GM12891 (cell line): ENCODE data around the gene MAML2.
A peak's percentile ranks its signal among the peaks of the same experiment; 100 is the strongest.

Source experiments
- DNase-seq: peaks from one replicate; pipeline ENCODE4 v3.0.0; 2011; ENCODE audit warnings: low spot score; ENCODE audit not compliant: insufficient read length
- FAIRE-seq: peaks from 2 replicates; lab custom pipeline; 2011; peaks lifted over from hg19 to GRCh38; lab: Jason Lieb, UNC
- PAX5 ChIP-seq: IDR thresholded peaks from 2 replicates; pipeline ENCODE4 v1.6.1; 2011; ENCODE audit warnings: low read length, moderate library complexity, mild to moderate bottlenecking; ENCODE audit not compliant: insufficient read depth, severe bottlenecking
- POLR2A ChIP-seq: IDR thresholded peaks from 2 replicates; pipeline ENCODE4 v1.6.1; 2011; ENCODE audit warnings: low read depth, low read length, control low read depth
- POLR2AphosphoS5 ChIP-seq: IDR thresholded peaks from 2 replicates; pipeline ENCODE4 v1.6.1; 2011; ENCODE audit warnings: low read depth, low read length, control low read depth
- POU2F2 ChIP-seq: IDR thresholded peaks from 2 replicates; pipeline ENCODE4 v1.6.1; 2011; ENCODE audit warnings: low read depth, mild to moderate bottlenecking, control low read depth, low read length, moderate library complexity
- SPI1 ChIP-seq: IDR thresholded peaks from 2 replicates; pipeline ENCODE4 v1.6.1; 2011; ENCODE audit warnings: low read depth, low read length, control low read depth
- TAF1 ChIP-seq: IDR thresholded peaks from 2 replicates; pipeline ENCODE4 v1.6.1; 2011; ENCODE audit warnings: low read depth, low read length, control low read depth

MAML2 gene

DNA sequence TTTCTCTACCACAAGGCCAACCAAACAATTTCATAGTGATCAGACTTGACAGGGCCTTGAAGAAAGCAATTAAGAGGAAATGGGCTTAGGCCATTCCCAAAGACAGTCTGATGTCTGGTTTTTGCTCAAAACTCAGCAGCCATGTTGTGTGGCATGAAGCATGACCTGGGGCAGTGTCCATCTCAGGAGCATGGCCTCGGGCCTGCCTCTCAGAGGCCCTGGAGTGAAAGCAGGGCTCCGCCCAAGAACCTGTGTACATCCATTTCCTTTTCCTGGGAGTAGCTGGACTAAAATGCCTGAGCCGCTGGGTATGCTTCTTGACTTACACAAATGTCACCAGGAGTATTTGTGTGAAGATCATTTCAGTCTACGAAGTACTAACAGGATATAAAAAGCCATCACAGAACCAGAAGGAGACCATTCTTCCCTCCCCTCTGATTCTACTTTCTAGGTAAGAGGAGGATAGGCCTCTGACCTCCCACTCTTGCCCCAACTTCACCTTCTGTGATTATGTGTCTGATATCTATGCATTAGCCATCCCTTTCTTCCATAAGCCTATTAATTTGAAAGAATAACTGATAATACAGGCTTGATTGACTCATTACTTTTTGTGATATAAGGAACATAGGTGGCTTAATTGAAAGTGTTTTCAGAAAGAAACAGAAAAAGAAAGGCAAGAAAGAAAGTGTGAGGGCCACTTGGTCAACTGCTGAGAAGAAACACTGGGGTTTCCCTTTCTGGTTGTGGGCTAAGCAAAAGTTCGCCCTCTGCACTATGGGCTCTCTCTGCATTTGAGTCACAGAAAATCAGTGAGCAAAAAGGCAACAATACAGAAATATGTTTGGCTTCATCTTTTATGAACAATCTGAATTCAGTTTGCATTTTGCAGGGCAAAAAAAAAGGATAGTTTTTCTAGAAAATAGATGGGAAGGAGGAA lies 230.5 kb downstream of the MAML2 start:
- TF ChIP-seq POLR2A = no peak
- no peak for TF ChIP-seq TAF1
- no peak for TF ChIP-seq SPI1
- TF ChIP-seq POU2F2 = no peak
- TF ChIP-seq PAX5 = no peak
- TF ChIP-seq POLR2AphosphoS5 = no peak
- peak; percentile 16 for DNase-seq
- peak; percentile 61 for FAIRE-seq

DNA sequence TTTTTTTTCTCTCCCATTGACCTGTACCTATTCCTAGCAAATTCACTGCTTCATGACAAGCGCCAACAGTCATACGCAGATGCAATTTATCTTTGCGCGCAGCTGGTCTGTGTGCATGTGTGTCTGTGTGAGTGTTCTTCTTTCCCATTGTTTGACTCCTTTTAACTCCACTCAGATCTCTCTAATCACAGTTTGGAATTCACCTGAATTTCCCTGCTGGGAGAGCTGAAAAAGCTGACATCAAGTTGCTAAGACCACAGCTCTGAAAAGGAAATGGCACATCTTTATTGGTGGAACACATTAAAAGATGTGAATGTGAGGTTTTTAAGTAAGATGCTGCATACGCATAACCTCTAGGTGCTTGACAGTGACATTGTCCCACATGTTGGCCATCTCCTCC lies 231.7 kb downstream of the MAML2 start:
- peak; percentile 26 for FAIRE-seq
- TF ChIP-seq SPI1 = no peak
- TF ChIP-seq PAX5 = no peak
- no peak for TF ChIP-seq POLR2A
- TF ChIP-seq POLR2AphosphoS5 = no peak
- TF ChIP-seq TAF1 = no peak
- no peak for TF ChIP-seq POU2F2
- no peak for DNase-seq

DNA sequence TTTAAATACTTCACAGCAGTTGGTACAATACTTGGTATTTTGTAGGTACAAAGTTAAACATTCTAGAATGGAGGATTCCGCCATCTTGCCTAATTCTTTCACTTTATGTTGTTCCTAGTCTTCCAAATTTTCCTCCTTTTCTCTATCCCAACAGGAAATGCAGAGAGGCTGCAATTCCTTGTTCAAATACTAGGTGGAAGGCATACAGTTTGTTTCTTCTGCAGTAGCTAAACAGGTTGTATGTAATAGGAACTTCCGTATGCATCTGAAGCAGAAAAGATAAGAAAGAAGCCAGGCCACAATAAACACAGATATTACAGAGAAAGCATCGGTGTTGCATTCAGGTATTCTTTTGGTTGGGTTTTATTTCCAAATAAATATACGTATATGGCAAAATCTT lies 232.7 kb downstream of the MAML2 start:
- TF ChIP-seq POU2F2 (no peak), POLR2A (no peak), SPI1 (no peak), TAF1 (no peak), POLR2AphosphoS5 (no peak), PAX5 (no peak)
- FAIRE-seq (no peak), DNase-seq (no peak)

DNA sequence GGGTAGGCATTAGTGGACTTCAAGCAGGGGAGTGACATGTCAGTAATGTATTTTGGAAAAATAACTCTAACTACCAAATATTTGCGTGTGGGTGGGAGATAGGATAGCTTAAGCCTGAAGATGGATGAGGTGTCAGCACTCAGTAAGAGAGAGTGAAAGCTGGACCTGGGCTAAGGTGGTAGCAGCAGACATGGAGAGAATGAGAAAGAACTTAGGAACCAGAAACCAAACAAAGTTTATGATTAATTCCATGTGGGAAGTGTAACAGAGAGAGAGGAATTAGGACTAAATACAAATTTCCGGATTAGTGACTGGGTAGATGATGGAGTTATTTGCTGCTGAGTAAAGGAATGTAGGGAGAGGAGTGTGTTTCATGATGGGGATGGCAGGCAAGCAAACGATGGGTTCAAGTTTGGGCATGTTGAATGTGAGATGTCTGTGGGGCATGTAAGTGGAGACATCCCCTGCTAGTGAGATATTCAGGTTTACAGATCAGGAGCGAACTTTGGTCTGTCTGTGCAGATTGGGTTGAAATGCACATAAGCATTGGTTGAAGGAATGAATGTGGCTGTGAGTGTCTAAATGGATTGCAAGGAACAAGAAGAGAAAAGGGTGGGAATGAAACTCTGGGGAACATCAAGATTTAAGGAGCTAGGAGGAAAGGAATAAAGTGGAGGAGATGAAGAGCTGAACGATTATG lies 233.5 kb downstream of the MAML2 start:
- DNase-seq = no peak
- TF ChIP-seq PAX5 = no peak
- TF ChIP-seq POLR2AphosphoS5 = no peak
- TF ChIP-seq POLR2A = no peak
- TF ChIP-seq POU2F2 = no peak
- no peak for TF ChIP-seq TAF1
- TF ChIP-seq SPI1 = no peak
- no peak for FAIRE-seq

DNA sequence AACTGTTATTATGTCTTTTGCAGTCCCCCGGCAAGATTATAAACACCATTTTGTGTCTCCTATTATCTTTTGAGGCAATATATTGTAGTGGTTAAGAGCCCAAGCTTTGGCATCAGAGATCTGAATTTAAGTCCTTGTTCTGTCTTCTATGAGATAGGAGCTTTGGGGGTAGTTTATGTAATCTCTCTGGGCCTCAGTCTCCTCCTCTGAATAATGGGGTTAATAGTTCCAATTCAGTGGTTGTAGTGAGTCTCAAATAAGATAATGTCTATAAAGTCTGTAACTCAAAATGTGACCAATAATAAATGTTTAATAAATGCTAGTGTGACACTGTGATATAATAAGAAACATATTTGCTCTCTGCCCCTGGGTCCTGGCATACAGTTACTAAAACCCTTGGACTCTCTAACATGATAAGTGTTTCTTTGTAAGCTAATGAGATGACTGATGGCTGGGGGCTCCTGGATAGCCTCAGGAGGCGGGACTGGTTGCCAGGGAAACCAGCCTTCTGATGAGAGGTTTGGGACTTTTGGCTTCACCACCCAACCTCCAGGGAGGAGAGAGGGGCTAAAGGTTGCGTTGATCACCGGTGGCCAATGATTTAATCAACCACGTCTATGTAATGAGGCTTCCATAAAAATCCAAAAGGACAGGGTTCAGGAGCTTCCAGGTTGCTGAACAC lies 235.7 kb downstream of the MAML2 start:
- FAIRE-seq = no peak
- TF ChIP-seq TAF1 (no peak), PAX5 (no peak), SPI1 (no peak), POLR2AphosphoS5 (no peak), POLR2A (no peak), POU2F2 (no peak)
- DNase-seq = no peak

DNA sequence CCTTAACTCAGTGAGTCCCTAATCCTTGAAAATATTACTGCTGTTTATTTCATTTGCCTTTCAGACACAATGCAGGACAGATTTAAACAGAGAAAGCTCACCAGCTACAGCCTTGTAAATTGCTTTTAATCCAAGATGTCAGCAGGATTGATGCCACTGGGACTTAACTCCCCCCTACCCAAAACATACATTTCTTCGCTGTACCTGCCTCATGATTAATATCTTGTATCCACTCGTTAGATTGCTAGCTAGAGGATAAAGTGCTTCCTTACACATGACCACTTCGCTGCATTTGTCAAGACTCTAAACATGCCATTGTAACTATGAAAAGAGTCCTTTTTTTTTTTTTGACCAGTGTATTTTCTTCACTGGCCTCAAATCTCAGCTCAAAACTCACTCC lies 236.3 kb downstream of the MAML2 start:
- TF ChIP-seq POLR2AphosphoS5 = no peak
- TF ChIP-seq POLR2A = no peak
- no peak for TF ChIP-seq PAX5
- TF ChIP-seq POU2F2 = no peak
- no peak for TF ChIP-seq TAF1
- TF ChIP-seq SPI1 = no peak
- DNase-seq (no peak), FAIRE-seq (no peak)

DNA sequence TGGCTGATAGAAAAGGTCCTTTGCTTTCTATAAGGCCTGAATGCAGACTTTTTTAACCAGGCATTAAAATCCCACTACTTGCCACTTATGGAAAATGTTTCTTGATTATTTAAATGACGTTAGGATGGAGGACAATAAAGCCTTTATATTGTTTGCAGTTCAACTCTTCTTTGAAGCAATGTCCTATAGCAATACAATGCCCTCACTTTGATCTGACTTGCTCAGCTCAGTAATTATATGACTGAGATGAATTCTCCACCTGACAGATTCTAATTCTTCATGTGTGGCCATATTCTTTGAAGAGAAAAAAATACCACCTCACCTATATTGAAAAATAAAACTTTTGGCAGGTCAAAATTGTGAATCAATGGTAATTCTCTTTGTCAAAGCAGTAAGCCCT lies 237.1 kb downstream of the MAML2 start:
- FAIRE-seq (no peak), DNase-seq (no peak)
- TF ChIP-seq POU2F2 = no peak
- TF ChIP-seq TAF1 = no peak
- TF ChIP-seq PAX5 = no peak
- TF ChIP-seq SPI1 = no peak
- no peak for TF ChIP-seq POLR2AphosphoS5
- no peak for TF ChIP-seq POLR2A

DNA sequence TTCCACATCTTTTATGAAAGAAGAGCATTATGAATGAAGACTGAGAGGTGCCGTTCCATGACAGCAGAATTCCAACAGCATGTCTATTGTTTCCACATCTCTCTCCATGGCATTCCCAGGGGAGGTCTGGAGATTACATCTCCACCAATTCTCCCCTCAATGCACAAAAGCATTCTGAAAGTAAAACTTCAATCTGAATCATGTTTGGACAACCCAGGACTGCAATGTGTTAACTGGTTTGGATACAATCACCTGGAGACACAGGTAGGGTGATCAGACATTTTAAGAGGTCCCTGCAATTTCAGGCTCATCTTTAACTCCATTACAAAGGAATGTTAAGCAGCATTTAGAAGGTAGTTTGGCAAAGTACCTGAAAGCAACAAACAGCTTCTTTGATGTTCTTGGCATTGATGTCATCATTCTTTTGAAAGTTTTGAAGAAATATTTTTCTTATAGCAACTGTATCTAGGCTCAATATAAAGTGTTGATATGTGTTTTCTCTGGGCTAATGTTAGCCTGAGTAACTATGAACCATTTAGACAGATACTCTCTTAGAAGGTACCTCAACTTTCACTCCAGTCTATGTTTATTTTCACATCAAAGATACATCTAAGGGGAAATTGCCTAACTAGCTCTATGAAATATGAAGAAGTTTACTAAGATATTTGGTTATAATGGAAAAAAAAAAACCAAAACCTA lies 237.6 kb downstream of the MAML2 start:
- FAIRE-seq (no peak), DNase-seq (no peak)
- TF ChIP-seq POLR2AphosphoS5 (no peak), TAF1 (no peak), SPI1 (no peak), POU2F2 (no peak), PAX5 (no peak), POLR2A (no peak)

DNA sequence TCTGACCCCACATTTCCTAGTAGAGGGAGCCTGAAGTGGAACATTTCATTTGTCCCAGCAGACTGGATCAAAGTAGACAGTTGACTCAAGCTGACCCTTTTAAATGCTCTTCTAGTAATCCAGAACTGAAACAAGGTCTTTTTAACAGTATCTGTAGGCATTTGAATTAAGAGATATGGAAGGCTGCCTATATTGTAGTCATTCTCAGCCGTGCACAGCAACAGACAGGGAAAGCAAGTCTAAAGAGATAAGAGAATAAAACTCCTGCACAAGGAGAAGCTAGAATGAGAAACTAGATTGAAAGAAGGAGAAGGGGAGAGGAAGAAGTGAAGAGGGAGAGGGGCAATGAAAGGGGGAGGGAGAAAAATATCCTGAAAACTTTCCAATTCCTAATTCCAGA lies 238.5 kb downstream of the MAML2 start:
- no peak for TF ChIP-seq POLR2AphosphoS5
- TF ChIP-seq POU2F2 = no peak
- TF ChIP-seq PAX5 = no peak
- no peak for TF ChIP-seq SPI1
- no peak for TF ChIP-seq TAF1
- TF ChIP-seq POLR2A = no peak
- no peak for DNase-seq
- no peak for FAIRE-seq
